Adipose tissue (tissue), 3 donors: ENCODE data around the gene TMEM192. TPM values are rescaled to one million over a fixed set of nuclear protein-coding genes. Genes with fewer than 3 reads are reported as not detected.
"Not testable (repeated sequence)": the region's sequence is repeated elsewhere in the genome, so short reads cannot be mapped to it uniquely, and the experiment has no call there.

Experiments used
- H3K27ac ChIP-seq: one replicate; pipeline ENCODE4 v1.5.1; 2013; ENCODE audit warnings: low read depth, low read length
- WGBS, 3 donors: extraction: QIAGEN DNeasy Blood & Tissue Kit; methylation state at CpG; one replicate each; pipeline ENCODE4 v1.1.7; 2013; 5-methylcytosine and 5-hydroxymethylcytosine counted together
- polyA plus RNA-seq, 3 donors: library from polyadenylated mRNA; stranded (reverse); fragments of 200-250 nt; gene quantifications; one replicate each; pipeline ENCODE4 v1.2.3, GENCODE V29; 2013
- donor health status: healthy with polysubstance abuse.
- donor health status: Bipolar disorder and iron deficiency.
- donor health status: healthy.

TMEM192 gene
- polyA plus RNA-seq, 3 donors: 7.9 to 14.0 (median 13.5) TPM

DNA sequence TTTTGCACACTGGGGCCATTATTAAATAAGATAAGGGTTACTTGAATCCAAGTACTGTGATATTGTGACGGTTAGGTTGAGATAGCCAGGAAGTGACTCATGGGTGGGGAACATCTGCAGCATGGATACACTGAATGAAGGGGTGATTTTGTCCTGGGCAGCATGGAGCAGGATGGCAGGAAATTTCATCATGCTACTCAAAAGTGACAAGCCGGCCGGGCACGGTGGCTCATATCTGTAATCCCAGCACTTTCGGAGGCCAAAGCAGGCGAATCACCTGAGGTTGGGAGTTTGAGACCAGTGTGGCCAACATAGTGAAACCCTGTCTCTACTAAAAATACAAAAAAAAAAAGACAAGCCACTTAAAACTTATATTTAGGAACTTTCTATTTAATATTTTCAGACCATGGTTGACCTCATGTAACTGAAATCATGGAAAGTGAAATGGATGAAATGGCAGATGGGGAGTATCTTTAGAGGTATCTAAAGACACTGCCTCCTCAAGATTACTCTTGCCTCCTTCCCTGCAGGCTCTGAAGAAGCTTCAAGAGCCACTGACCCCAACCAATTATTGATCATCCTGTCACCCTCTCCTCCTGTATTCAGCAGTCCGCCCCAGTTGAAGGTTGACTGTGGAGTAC, 84.8 kb downstream of the TMEM192 start:
- H3K27ac ChIP-seq: no peak overlapping the region
- 77 to 87% (median 87%) methylated on average over 7 of the region's 7 CpGs for WGBS, 3 donors

- 92 to 95% (median 92%) methylated on average over 8 of the region's 8 CpGs for WGBS, 3 donors
- not testable (repeated sequence) for H3K27ac ChIP-seq
Measured at GRCh38 chr4:165025782-165026181, 86.9 kb downstream of the TMEM192 start.

Other genes with a start within 250 kb of the TMEM192 start
- not detected for gene APELA, start 235.7 kb downstream of the TMEM192 start, polyA plus RNA-seq
- gene TRIM61, start 135.2 kb downstream of the TMEM192 start, polyA plus RNA-seq: 1 to 10 TPM in 2 of 3 donors, under 1 TPM in 1; 0.38 to 2.0 (median 1.2) TPM
- not detected for gene TRIM60, start 80.9 kb downstream of the TMEM192 start, polyA plus RNA-seq
- gene TRIM75, start 59.0 kb downstream of the TMEM192 start, polyA plus RNA-seq: not detected
- 10 to 100 TPM in 2 of 3 donors, 1 to 10 TPM in 1; 5.6 to 28.3 (median 17.1) TPM for gene KLHL2, start 94.7 kb upstream of the TMEM192 start, polyA plus RNA-seq
- gene MSMO1, start 214.8 kb upstream of the TMEM192 start, polyA plus RNA-seq: 10 to 100 TPM; 12.5 to 24.8 (median 14.8) TPM